ENCODE results near the gene PLA2G3. TPM values are rescaled to one million over a fixed set of nuclear protein-coding genes. Genes with fewer than 3 reads are reported as not detected.

The PLA2G3 gene
- total RNA-seq, 1 experiment from 2014 or later = not detected

DNA sequence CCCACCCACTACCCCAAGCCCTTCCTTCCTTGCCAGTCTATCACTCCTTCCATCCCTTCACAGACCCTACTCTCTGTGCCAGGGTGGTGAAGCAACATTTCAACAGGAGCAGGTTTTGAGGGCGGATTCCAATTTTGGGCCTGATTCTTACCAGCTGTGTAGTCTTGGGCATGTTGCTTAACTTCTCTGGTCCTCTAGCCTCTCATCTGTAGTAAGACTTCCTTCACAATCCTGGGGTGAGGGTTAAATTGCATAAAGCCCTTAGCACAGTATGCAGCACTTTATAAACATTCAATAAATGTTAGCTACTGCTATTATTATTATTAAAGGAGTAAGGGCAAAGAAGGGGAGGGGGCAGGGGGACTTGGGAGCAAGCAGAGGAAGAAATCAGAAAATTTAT, 14.7 kb upstream of the PLA2G3 start:
- no peak for ATAC-seq
- intact Hi-C loops (cut with micrococcal nuclease; ENCODE audit: unreplicated experiment) = no loop called here

DNA sequence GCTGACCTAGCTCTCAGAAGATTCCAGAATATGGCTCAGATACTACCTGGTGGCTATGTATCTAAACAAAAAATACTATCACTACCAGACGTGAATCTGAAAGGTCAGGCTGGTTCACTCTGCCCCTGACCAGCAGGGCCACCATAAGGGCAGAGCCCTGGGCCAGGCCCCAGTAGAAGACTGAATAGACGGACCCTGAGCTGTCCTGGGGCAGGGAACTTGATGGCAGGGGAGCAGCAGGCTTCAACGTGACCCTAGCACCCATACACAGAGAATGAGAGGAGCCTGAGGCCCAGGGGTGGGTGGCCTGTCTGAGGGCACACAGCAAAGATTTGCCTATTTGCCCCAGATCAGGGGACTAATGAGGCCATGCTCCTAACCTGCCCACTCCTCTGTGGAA, 13.0 kb upstream of the PLA2G3 start:
- Histone ChIP-seq H3K36me3 (ENCODE audit: control insufficient read depth, insufficient read depth, low read length) (no peaks in the 10 kb centered on the region), H3K27me3 (ENCODE audit: control insufficient read depth, insufficient read depth, low read length) (no peaks in the 10 kb centered on the region), H3K4me1 (ENCODE audit: control insufficient read depth, insufficient read depth, low read length) (no peaks in the 10 kb centered on the region), H3K27ac (ENCODE audit: low read length) (no peak overlapping the region), H3K9me3 (ENCODE audit: control insufficient read depth, insufficient read depth, low read depth, low read length) (no peaks in the 10 kb centered on the region), H3K4me3 (ENCODE audit: low read depth in 2 of 2, low read length in 2 of 2) (no peak overlapping the region)
- BruUV-seq (replicated peaks) = no TSS peak
- ATAC-seq (no peak), DNase-seq (ENCODE audit: low read depth, low spot score) (no peak)
- ChIA-PET POLR2A (interaction anchor here (0.6 kb wide), 1 partner anchor 36 kb away, joined by 3 read pairs; no protein-coding TSS in a partner anchor), CTCF (no interaction called here)
- intact Hi-C loops (cut with micrococcal nuclease; ENCODE audit: unreplicated experiment) = no loop called here
- TF ChIP-seq TCF7L2 (IDR thresholded peaks at IDR 0.05; ENCODE audit: low read depth, low read length) (no peak), SIN3A (IDR thresholded peaks at IDR 0.05; ENCODE audit: borderline replicate concordance, insufficient read depth, low read depth, low read length) (no peak), REST (IDR thresholded peaks at IDR 0.05; ENCODE audit: insufficient read depth in 1 of 2, low read depth in 2 of 2, low read length in 1 of 2) (no peak), CTCF (IDR thresholded peaks at IDR 0.05) (no peak), POLR2AphosphoS5 (IDR thresholded peaks at IDR 0.05; ENCODE audit: low read depth, low read length) (no peak)
- in situ Hi-C loops (cut with HindIII; ENCODE audit: low pct_unique_long_range_greater_than_20kb, low sequenced_read_pairs) = no loop called here

More for the DNA sequence above, 14.7 kb upstream of the PLA2G3 start:
- no peak overlapping the region for H3K4me3 ChIP-seq (ENCODE audit: low read depth in 2 of 2, low read length in 2 of 2)
- H3K27ac ChIP-seq (ENCODE audit: low read length) = no peak overlapping the region
- no peaks in the 10 kb centered on the region for H3K36me3 ChIP-seq (ENCODE audit: control insufficient read depth, insufficient read depth, low read length)
- no peaks in the 10 kb centered on the region for H3K27me3 ChIP-seq (ENCODE audit: control insufficient read depth, insufficient read depth, low read length)
- ChIA-PET CTCF (no interaction called here), POLR2A (no interaction called here)
- no TSS peak for BruUV-seq (replicated peaks)
- H3K4me1 ChIP-seq (ENCODE audit: control insufficient read depth, insufficient read depth, low read length) = no peaks in the 10 kb centered on the region
- TF ChIP-seq CTCF (IDR thresholded peaks at IDR 0.05) = no peak
- no peak for TF ChIP-seq TCF7L2 (IDR thresholded peaks at IDR 0.05; ENCODE audit: low read depth, low read length)
- TF ChIP-seq REST (IDR thresholded peaks at IDR 0.05; ENCODE audit: insufficient read depth in 1 of 2, low read depth in 2 of 2, low read length in 1 of 2) = no peak
- no peak for TF ChIP-seq SIN3A (IDR thresholded peaks at IDR 0.05; ENCODE audit: borderline replicate concordance, insufficient read depth, low read depth, low read length)
- in situ Hi-C loops (cut with HindIII; ENCODE audit: low pct_unique_long_range_greater_than_20kb, low sequenced_read_pairs) = no loop called here
- H3K9me3 ChIP-seq (ENCODE audit: control insufficient read depth, insufficient read depth, low read depth, low read length) = no peaks in the 10 kb centered on the region
- DNase-seq (ENCODE audit: low read depth, low spot score) = no peak

All from Panc1 (cell line).